ENCODE results near the gene MED12. TPM values are rescaled to one million over a fixed set of nuclear protein-coding genes. Genes with fewer than 3 reads are reported as not detected.

The MED12 gene
- total and polyA plus RNA-seq, 10 of the 15 experiments (the other 5 are each of a cell fraction or from before 2014, with no cell fraction given), result 0.68 to 28.5 (median 13.7) TPM

- TF ChIP-seq, protein P1, sequence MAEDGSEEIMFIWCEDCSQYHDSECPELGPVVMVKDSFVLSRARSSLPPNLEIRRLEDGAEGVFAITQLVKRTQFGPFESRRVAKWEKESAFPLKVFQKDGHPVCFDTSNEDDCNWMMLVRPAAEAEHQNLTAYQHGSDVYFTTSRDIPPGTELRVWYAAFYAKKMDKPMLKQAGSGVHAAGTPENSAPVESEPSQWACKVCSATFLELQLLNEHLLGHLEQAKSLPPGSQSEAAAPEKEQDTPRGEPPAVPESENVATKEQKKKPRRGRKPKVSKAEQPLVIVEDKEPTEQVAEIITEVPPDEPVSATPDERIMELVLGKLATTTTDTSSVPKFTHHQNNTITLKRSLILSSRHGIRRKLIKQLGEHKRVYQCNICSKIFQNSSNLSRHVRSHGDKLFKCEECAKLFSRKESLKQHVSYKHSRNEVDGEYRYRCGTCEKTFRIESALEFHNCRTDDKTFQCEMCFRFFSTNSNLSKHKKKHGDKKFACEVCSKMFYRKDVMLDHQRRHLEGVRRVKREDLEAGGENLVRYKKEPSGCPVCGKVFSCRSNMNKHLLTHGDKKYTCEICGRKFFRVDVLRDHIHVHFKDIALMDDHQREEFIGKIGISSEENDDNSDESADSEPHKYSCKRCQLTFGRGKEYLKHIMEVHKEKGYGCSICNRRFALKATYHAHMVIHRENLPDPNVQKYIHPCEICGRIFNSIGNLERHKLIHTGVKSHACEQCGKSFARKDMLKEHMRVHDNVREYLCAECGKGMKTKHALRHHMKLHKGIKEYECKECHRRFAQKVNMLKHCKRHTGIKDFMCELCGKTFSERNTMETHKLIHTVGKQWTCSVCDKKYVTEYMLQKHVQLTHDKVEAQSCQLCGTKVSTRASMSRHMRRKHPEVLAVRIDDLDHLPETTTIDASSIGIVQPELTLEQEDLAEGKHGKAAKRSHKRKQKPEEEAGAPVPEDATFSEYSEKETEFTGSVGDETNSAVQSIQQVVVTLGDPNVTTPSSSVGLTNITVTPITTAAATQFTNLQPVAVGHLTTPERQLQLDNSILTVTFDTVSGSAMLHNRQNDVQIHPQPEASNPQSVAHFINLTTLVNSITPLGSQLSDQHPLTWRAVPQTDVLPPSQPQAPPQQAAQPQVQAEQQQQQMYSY (CRISPR knock-in tag; IDR thresholded peaks at IDR 0.05), result no peak
- TF ChIP-seq ATF2 (IDR thresholded peaks at IDR 0.05; ENCODE audit: low read length), result no peak
- no peak for TF ChIP-seq E2F8 (IDR thresholded peaks at IDR 0.05; ENCODE audit: low read depth, partially characterized antibody)
- TF ChIP-seq MYB (IDR thresholded peaks at IDR 0.05; ENCODE audit: borderline replicate concordance, low read depth, low read length), result no peak
- TF ChIP-seq PBX3 (IDR thresholded peaks at IDR 0.05; ENCODE audit: insufficient replicate concordance, low read depth, low read length), result no peak
- TF ChIP-seq, protein P2, sequence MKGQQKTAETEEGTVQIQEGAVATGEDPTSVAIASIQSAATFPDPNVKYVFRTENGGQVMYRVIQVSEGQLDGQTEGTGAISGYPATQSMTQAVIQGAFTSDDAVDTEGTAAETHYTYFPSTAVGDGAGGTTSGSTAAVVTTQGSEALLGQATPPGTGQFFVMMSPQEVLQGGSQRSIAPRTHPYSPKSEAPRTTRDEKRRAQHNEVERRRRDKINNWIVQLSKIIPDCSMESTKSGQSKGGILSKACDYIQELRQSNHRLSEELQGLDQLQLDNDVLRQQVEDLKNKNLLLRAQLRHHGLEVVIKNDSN (IDR thresholded peaks at IDR 0.05; ENCODE audit: borderline replicate concordance, extremely low read length, insufficient read depth, low read depth, low read length), result no peak
- TF ChIP-seq KLF5 (IDR thresholded peaks at IDR 0.05; ENCODE audit: partially characterized antibody), result no peak
- no peak for TF ChIP-seq SIX5 (IDR thresholded peaks at IDR 0.05; ENCODE audit: low read depth, low read length, severe bottlenecking)
- TF ChIP-seq ESRRA (IDR thresholded peaks at IDR 0.05; ENCODE audit: low read length), result no peak
Observed at GRCh38 chrX:71098951-71099506, 19.4 kb upstream of the MED12 start (continued).
